ENCODE results near the gene UROC1. TPM values are rescaled to one million over a fixed set of nuclear protein-coding genes. Genes with fewer than 3 reads are reported as not detected.

UROC1 gene
- total and polyA plus RNA-seq, 2 experiments from 2014 or later, result not detected

DNA sequence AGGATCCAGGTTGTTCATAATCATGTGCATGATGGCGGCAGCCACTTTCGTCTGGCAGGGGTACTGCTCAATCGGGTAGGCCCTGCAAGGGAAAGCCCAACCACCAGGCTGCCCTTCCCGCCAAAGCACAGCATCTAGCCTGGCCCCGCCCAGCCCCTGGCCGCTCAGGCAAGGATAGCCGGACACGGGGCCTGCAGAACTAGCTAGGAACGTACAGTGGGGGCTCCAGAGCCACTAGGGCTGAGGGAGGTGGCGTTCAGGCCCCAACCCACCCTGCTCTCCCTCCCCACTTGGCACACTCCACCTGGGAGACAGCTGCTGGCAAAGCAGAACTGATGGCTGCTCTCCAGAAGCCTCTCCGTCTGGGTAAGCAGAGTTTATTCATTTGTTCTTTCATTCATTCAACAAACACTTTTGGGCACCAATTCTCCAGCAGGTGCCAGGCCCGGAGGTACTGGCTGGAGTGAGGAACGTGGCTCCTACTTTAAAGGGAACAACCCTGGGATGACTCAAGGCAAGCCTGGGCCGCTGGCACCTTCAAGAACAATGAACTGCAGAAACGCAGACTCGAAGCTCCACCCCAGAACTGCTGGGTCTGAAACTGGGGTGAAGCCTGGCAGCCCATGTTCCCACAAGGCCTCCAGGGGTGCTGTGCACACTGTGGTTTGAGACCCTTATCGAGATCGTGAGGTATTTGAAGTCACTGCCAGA lies 7.8 kb downstream of the UROC1 start:
- Histone ChIP-seq H3K27ac (ENCODE audit: low read depth) (no peak overlapping the region), H3K27me3 (ENCODE audit: insufficient read depth) (no peaks in the 10 kb centered on the region), H3F3A (replicated peaks; ENCODE audit: low read depth) (no peaks in the 10 kb centered on the region), H2AFZ (peak overlapping the region; percentile 28), H3K79me2 (replicated peaks; ENCODE audit: insufficient read depth) (no peaks in the 10 kb centered on the region), H3K4me2 (no peak overlapping the region), H3K4me3 (no peak overlapping the region), H3K36me3 (ENCODE audit: insufficient read depth) (no peaks in the 10 kb centered on the region), H4K20me1 (replicated peaks; ENCODE audit: insufficient read depth) (no peaks in the 10 kb centered on the region), H3K9me2 (ENCODE audit: insufficient read depth) (0 out of 2 replicates have a peak, but pooled peaks cover 2% of the 10 kb centered on the region), H3K4me1 (ENCODE audit: insufficient read depth) (no peaks in the 10 kb centered on the region)
- peak; percentile 35 for ATAC-seq
- Mint-ChIP-seq H3K36me3 (ENCODE audit: low read depth) (no peaks in the 10 kb centered on the region), H3K27me3 (ENCODE audit: insufficient read depth, low read depth, poor library complexity) (peaks cover 6% of the 10 kb centered on the region), H3K27ac (no peak overlapping the region), H3K4me3 (no peak overlapping the region), H3K4me1 (peaks cover 5% of the 10 kb centered on the region; the same call in 2 of the 3 replicates), H3K9me3 (no peaks in the 10 kb centered on the region)
- DNase-seq (ENCODE audit: low spot score), result no peak
- TF ChIP-seq EZH2 (IDR thresholded peaks at IDR 0.05; ENCODE audit: low read depth, unreplicated experiment), result no peak
- TF ChIP-seq ZNF462 (CRISPR knock-in tag; IDR thresholded peaks at IDR 0.05), result no peak
- TF ChIP-seq ZNF331 (CRISPR knock-in tag; IDR thresholded peaks at IDR 0.05; ENCODE audit: low read depth), result no peak
- TF ChIP-seq JUNB (IDR thresholded peaks at IDR 0.05; ENCODE audit: unreplicated experiment), result no peak
- TF ChIP-seq, protein P1, sequence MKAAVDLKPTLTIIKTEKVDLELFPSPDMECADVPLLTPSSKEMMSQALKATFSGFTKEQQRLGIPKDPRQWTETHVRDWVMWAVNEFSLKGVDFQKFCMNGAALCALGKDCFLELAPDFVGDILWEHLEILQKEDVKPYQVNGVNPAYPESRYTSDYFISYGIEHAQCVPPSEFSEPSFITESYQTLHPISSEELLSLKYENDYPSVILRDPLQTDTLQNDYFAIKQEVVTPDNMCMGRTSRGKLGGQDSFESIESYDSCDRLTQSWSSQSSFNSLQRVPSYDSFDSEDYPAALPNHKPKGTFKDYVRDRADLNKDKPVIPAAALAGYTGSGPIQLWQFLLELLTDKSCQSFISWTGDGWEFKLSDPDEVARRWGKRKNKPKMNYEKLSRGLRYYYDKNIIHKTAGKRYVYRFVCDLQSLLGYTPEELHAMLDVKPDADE (IDR thresholded peaks at IDR 0.05), result no peak
- TF ChIP-seq REST (IDR thresholded peaks at IDR 0.05; ENCODE audit: unreplicated experiment), result no peak
- no peak for TF ChIP-seq EZH2phosphoT487 (IDR thresholded peaks at IDR 0.05; ENCODE audit: unreplicated experiment)
- TF ChIP-seq ZNF114 (CRISPR knock-in tag; IDR thresholded peaks at IDR 0.05), result no peak
- no peak for TF ChIP-seq CREB1 (CRISPR knock-in tag; IDR thresholded peaks at IDR 0.05; ENCODE audit: low read depth)
- no peak for TF ChIP-seq NANOG (IDR thresholded peaks at IDR 0.05; ENCODE audit: borderline replicate concordance)
- TF ChIP-seq, protein P2, sequence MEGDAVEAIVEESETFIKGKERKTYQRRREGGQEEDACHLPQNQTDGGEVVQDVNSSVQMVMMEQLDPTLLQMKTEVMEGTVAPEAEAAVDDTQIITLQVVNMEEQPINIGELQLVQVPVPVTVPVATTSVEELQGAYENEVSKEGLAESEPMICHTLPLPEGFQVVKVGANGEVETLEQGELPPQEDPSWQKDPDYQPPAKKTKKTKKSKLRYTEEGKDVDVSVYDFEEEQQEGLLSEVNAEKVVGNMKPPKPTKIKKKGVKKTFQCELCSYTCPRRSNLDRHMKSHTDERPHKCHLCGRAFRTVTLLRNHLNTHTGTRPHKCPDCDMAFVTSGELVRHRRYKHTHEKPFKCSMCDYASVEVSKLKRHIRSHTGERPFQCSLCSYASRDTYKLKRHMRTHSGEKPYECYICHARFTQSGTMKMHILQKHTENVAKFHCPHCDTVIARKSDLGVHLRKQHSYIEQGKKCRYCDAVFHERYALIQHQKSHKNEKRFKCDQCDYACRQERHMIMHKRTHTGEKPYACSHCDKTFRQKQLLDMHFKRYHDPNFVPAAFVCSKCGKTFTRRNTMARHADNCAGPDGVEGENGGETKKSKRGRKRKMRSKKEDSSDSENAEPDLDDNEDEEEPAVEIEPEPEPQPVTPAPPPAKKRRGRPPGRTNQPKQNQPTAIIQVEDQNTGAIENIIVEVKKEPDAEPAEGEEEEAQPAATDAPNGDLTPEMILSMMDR (conservative IDR thresholded peaks at IDR 0.05; ENCODE audit: low read depth in 2 of 2), result no peak
- no peak for TF ChIP-seq POLR2AphosphoS5 (IDR thresholded peaks at IDR 0.05; ENCODE audit: low read depth)
- TF ChIP-seq STAT1 (IDR thresholded peaks at IDR 0.05; ENCODE audit: unreplicated experiment), result no peak
